Measurements from ENCODE around the gene LMTK3.

GRCh38 chr19:48541813-48542212 lies 30.2 kb upstream of the LMTK3 start:
- TF ChIP-seq SPI1 (IDR thresholded peaks at IDR 0.05; ENCODE audit: borderline replicate concordance, low read depth) (no peak), POLR2AphosphoS5 (IDR thresholded peaks at IDR 0.05; ENCODE audit: low read depth) (no peak), REST (IDR thresholded peaks at IDR 0.05; ENCODE audit: insufficient replicate concordance, low read depth) (no peak)
- TF ChIP-seq, protein P1, sequence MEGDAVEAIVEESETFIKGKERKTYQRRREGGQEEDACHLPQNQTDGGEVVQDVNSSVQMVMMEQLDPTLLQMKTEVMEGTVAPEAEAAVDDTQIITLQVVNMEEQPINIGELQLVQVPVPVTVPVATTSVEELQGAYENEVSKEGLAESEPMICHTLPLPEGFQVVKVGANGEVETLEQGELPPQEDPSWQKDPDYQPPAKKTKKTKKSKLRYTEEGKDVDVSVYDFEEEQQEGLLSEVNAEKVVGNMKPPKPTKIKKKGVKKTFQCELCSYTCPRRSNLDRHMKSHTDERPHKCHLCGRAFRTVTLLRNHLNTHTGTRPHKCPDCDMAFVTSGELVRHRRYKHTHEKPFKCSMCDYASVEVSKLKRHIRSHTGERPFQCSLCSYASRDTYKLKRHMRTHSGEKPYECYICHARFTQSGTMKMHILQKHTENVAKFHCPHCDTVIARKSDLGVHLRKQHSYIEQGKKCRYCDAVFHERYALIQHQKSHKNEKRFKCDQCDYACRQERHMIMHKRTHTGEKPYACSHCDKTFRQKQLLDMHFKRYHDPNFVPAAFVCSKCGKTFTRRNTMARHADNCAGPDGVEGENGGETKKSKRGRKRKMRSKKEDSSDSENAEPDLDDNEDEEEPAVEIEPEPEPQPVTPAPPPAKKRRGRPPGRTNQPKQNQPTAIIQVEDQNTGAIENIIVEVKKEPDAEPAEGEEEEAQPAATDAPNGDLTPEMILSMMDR (IDR thresholded peaks at IDR 0.05; ENCODE audit: insufficient read depth, low read length): no peak
